ENCODE data around the gene CMTM4.
"Not testable (repeated sequence)": the region's sequence is repeated elsewhere in the genome, so short reads cannot be mapped to it uniquely, and the experiment has no call there.

CMTM4 gene

GRCh38 chr16:66639091-66639885, 57.3 kb downstream of the CMTM4 start:
- DNase-seq = no peak

- no peak for DNase-seq
Measured at GRCh38 chr16:66637806-66638205, 58.7 kb downstream of the CMTM4 start.

GRCh38 chr16:66636199-66636598, 60.3 kb downstream of the CMTM4 start:
- no peak for DNase-seq

GRCh38 chr16:66635406-66635805, 61.1 kb downstream of the CMTM4 start:
- DNase-seq = no peak

- no peak for DNase-seq
Measured at GRCh38 chr16:66634527-66635196, 61.9 kb downstream of the CMTM4 start.

GRCh38 chr16:66631558-66631957, 65.0 kb downstream of the CMTM4 start:
- not testable (repeated sequence) for DNase-seq

GRCh38 chr16:66630561-66631260, 65.8 kb downstream of the CMTM4 start:
- DNase-seq = not testable (repeated sequence)

GRCh38 chr16:66629856-66630255, 66.7 kb downstream of the CMTM4 start:
- no peak for DNase-seq

- not testable (repeated sequence) for DNase-seq
Measured at GRCh38 chr16:66627611-66628378, 68.7 kb downstream of the CMTM4 start.

- DNase-seq = no peak
Measured at GRCh38 chr16:66623755-66624154, 72.8 kb downstream of the CMTM4 start.

- no peak for DNase-seq
Measured at GRCh38 chr16:66622863-66623262, 73.7 kb downstream of the CMTM4 start.

- DNase-seq = no peak
Measured at GRCh38 chr16:66621973-66622372, 74.6 kb downstream of the CMTM4 start.

- DNase-seq = no peak
Measured at GRCh38 chr16:66620429-66620795, 76.1 kb downstream of the CMTM4 start.

- DNase-seq = no peak
Measured at GRCh38 chr16:66619534-66620428, 76.8 kb downstream of the CMTM4 start.

- no peak for DNase-seq
Measured at GRCh38 chr16:66618588-66619375, 77.8 kb downstream of the CMTM4 start.

- DNase-seq = no peak
Measured at GRCh38 chr16:66617728-66618127, 78.8 kb downstream of the CMTM4 start.

GRCh38 chr16:66617010-66617434, 79.5 kb downstream of the CMTM4 start:
- no peak for DNase-seq

- DNase-seq = no peak
Measured at GRCh38 chr16:66616592-66616991, 80.0 kb downstream of the CMTM4 start.

GRCh38 chr16:66616169-66616568, 80.4 kb downstream of the CMTM4 start:
- DNase-seq = no peak

GRCh38 chr16:66614161-66614802, 82.3 kb downstream of the CMTM4 start:
- no peak for DNase-seq

GRCh38 chr16:66612422-66612821, 84.1 kb downstream of the CMTM4 start:
- no peak for DNase-seq
